Measurements from ENCODE around the gene ENTPD3.

DNA sequence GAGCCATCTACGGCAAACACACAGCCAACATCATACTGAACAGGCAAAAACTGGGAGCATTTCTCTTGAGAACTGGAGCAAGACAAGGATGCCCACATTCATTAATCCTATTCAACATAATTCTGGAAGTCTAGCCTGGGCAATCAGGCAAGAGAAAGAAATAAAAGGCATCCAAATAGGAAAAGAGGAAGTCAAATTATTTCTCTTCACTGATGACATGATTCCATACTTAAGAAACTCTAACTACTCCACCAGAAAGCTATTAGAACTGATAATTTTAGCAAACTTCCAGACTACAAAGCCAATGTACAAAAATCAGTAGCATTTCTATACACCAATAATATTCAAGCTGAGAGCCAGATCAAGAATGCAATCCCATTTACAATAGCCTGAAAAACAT lies 17.3 kb upstream of the ENTPD3 start:
- TF ChIP-seq, protein P1, sequence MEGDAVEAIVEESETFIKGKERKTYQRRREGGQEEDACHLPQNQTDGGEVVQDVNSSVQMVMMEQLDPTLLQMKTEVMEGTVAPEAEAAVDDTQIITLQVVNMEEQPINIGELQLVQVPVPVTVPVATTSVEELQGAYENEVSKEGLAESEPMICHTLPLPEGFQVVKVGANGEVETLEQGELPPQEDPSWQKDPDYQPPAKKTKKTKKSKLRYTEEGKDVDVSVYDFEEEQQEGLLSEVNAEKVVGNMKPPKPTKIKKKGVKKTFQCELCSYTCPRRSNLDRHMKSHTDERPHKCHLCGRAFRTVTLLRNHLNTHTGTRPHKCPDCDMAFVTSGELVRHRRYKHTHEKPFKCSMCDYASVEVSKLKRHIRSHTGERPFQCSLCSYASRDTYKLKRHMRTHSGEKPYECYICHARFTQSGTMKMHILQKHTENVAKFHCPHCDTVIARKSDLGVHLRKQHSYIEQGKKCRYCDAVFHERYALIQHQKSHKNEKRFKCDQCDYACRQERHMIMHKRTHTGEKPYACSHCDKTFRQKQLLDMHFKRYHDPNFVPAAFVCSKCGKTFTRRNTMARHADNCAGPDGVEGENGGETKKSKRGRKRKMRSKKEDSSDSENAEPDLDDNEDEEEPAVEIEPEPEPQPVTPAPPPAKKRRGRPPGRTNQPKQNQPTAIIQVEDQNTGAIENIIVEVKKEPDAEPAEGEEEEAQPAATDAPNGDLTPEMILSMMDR (conservative IDR thresholded peaks at IDR 0.05) = no peak
- TF ChIP-seq ZFX (IDR thresholded peaks at IDR 0.05) = no peak
